ENCODE data around the gene EP400.

Gene EP400

DNA sequence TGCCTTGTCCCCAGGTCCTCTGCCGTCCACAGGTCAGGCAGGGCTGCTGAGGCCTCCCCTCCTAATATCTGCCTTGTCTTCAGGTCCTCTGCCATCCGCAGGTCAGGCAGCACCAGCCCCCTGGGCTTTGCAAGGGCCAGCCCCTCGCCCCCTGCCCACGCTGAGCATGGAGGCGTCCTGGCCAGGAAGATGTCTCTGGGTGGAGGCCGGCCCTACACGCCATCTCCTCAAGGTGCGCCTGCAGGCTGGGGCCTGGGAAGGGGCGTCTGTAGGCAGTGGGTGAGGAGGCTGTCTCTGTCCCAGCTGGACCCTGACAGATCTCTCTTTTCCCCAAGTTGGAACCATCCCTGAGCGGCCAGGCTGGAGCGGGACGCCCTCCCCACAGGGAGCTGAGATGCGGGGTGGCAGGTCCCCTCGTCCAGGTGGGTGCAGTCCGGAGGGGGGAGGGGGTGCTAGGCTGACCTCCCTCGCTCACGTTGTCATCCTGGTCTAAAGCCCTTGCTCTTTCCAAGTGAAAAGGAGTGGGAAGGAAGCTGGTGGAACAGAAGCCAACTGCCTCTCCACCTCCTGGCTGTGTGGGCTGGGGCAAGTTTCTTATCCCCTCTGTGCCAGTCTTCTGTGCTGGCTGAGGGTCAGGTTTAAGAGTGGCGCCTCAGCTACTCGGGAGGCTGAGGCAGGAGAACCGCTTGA, 34.6 kb upstream of the EP400 start:
- no peaks in the 10 kb centered on the region for H3K4me1 ChIP-seq (ENCODE audit: insufficient read depth, low read length)
- 95% methylated on average over 20 of the region's 20 CpGs for WGBS
- no peaks in the 10 kb centered on the region for H3K9me3 ChIP-seq (ENCODE audit: insufficient read depth, low read depth, low read length)
- no peak overlapping the region for H3K4me3 ChIP-seq (ENCODE audit: low read length)
- peaks cover 72% of the 10 kb centered on the region for H3K36me3 ChIP-seq (ENCODE audit: insufficient read depth, low read length)
- H3K27me3 ChIP-seq (ENCODE audit: insufficient read depth, low read length): no peaks in the 10 kb centered on the region
- H3K27ac ChIP-seq (ENCODE audit: low read depth, low read length): no peak overlapping the region
- no peak overlapping the region for H3K9ac ChIP-seq (ENCODE audit: low read depth, low read length)

DNA sequence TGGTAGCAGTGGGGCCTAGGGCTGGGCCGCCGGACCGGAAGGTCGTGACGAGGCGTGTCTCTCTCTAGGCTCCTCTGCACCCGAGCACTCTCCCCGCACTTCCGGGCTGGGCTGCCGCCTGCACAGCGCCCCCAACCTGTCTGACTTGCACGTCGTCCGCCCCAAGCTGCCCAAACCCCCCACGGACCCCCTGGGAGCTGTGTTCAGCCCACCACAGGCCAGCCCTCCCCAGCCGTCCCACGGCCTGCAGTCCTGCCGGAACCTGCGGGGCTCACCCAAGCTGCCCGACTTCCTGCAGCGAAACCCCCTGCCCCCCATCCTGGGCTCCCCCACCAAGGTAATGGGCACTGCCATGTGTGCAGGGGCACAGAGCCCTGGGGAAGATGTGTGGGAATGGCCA, 33.9 kb upstream of the EP400 start:
- Histone ChIP-seq H3K4me1 (ENCODE audit: insufficient read depth, low read length) (no peaks in the 10 kb centered on the region), H3K9me3 (ENCODE audit: insufficient read depth, low read depth, low read length) (no peaks in the 10 kb centered on the region), H3K9ac (ENCODE audit: low read depth, low read length) (no peak overlapping the region), H3K4me3 (ENCODE audit: low read length) (no peak overlapping the region), H3K27me3 (ENCODE audit: insufficient read depth, low read length) (no peaks in the 10 kb centered on the region), H3K36me3 (ENCODE audit: insufficient read depth, low read length) (peaks cover 71% of the 10 kb centered on the region), H3K27ac (ENCODE audit: low read depth, low read length) (no peak overlapping the region)
- 94% methylated on average over 21 of the region's 21 CpGs for WGBS

DNA sequence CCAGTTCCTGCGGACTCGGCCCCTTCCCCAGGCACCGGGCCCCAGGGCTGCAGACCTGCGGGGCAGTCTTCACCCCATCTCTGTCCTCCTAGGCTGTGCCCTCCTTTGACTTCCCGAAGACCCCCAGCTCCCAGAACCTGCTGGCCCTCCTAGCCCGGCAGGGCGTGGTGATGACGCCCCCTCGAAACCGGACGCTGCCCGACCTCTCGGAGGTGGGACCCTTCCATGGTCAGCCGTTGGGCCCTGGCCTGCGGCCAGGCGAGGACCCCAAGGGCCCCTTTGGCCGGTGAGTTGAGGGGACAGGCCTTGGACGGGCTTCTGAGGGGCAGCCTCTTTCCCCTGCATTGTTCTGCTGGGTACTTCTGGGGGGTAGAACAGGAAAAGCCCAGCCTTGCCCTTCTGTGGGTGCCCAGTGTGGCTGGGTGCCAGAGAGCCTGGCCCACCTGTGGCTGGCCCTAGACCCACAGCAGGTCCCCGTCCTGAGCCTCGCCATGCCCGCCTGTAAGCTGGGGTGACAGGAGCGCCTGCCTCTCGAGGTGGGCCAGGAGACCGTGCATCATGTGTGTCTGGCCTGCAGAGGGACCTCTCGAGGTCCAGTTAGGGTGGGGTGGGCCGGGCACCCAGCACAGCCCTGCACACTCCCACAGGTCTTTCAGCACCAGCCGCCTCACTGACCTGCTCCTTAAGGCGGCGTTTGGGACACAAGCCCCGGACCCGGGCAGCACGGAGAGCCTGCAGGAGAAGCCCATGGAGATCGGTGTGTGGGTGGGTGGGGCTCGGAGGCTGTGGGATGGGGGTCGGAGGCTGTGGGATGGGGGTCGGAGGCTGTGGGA, 33.2 kb upstream of the EP400 start:
- H3K36me3 ChIP-seq (ENCODE audit: insufficient read depth, low read length): peaks cover 71% of the 10 kb centered on the region
- no peak overlapping the region for H3K4me3 ChIP-seq (ENCODE audit: low read length)
- no peaks in the 10 kb centered on the region for H3K9me3 ChIP-seq (ENCODE audit: insufficient read depth, low read depth, low read length)
- WGBS: 90% methylated on average over 36 of the region's 36 CpGs
- no peaks in the 10 kb centered on the region for H3K4me1 ChIP-seq (ENCODE audit: insufficient read depth, low read length)
- no peak overlapping the region for H3K9ac ChIP-seq (ENCODE audit: low read depth, low read length)
- H3K27me3 ChIP-seq (ENCODE audit: insufficient read depth, low read length): no peaks in the 10 kb centered on the region
- H3K27ac ChIP-seq (ENCODE audit: low read depth, low read length): no peak overlapping the region

DNA sequence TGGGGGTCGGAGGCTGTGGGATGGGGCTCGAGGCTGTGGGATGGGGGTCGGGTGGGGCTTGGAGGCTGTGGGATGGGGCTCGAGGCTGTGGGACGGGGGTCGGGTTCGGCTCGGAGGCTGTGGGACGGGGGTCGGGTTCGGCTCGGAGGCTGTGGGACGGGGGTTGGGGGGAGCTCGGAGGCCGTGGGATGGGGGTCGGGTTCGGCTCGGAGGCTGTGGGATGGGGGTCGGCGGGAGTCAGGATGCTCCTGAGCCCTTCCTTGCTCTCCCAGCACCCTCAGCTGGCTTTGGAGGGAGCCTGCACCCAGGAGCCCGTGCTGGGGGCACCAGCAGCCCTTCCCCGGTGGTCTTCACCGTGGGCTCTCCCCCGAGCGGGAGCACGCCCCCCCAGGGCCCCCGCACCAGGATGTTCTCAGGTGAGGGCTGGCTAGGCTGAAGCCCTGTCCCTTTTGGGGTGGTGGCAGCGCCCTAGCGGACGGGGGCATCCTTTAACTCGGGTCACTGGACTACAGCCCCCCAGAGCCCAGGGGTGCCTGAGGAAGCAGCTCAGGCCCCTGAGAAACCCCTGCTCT, 32.5 kb upstream of the EP400 start:
- Histone ChIP-seq H3K9ac (ENCODE audit: low read depth, low read length) (no peak overlapping the region), H3K4me3 (ENCODE audit: low read length) (no peak overlapping the region), H3K4me1 (ENCODE audit: insufficient read depth, low read length) (no peaks in the 10 kb centered on the region), H3K36me3 (ENCODE audit: insufficient read depth, low read length) (peaks cover 70% of the 10 kb centered on the region), H3K27ac (ENCODE audit: low read depth, low read length) (no peak overlapping the region), H3K9me3 (ENCODE audit: insufficient read depth, low read depth, low read length) (no peaks in the 10 kb centered on the region), H3K27me3 (ENCODE audit: insufficient read depth, low read length) (no peaks in the 10 kb centered on the region)
- WGBS: 93% methylated on average over 17 of the region's 31 CpGs

DNA sequence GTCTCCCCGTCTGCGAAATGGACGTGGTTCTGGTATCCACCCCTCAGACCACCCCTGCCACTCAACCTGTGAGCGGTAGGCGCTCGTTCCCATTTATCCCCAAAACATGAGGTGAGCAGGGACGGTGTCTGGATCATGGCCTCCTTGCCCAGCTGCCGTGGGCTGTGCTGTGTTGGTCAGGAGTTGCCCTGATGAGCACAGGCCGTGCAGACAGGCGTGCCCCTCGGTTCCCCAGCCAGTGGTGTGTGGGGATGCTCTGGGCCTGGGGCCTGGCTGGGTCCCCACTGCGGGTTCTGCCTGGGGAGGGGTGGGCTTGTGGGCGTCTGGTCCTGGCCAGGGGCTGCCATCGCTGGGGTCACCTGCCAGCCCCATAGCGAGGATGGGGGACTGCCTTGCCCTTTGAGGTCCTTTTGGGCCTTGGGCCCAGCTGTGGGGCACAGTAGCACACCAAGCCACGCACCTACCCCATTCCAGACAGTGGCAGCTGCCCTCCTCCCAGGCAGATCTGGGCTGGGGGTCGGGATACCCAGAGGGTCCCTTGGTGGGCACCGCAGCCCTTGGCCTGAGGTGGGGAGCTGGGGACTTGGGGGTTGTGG, 31.9 kb upstream of the EP400 start:
- H3K4me3 ChIP-seq (ENCODE audit: low read length): no peak overlapping the region
- H3K9ac ChIP-seq (ENCODE audit: low read depth, low read length): no peak overlapping the region
- H3K36me3 ChIP-seq (ENCODE audit: insufficient read depth, low read length): peaks cover 70% of the 10 kb centered on the region
- H3K27ac ChIP-seq (ENCODE audit: low read depth, low read length): no peak overlapping the region
- no peaks in the 10 kb centered on the region for H3K4me1 ChIP-seq (ENCODE audit: insufficient read depth, low read length)
- 93% methylated on average over 18 of the region's 18 CpGs for WGBS
- no peaks in the 10 kb centered on the region for H3K27me3 ChIP-seq (ENCODE audit: insufficient read depth, low read length)
- no peaks in the 10 kb centered on the region for H3K9me3 ChIP-seq (ENCODE audit: insufficient read depth, low read depth, low read length)

DNA sequence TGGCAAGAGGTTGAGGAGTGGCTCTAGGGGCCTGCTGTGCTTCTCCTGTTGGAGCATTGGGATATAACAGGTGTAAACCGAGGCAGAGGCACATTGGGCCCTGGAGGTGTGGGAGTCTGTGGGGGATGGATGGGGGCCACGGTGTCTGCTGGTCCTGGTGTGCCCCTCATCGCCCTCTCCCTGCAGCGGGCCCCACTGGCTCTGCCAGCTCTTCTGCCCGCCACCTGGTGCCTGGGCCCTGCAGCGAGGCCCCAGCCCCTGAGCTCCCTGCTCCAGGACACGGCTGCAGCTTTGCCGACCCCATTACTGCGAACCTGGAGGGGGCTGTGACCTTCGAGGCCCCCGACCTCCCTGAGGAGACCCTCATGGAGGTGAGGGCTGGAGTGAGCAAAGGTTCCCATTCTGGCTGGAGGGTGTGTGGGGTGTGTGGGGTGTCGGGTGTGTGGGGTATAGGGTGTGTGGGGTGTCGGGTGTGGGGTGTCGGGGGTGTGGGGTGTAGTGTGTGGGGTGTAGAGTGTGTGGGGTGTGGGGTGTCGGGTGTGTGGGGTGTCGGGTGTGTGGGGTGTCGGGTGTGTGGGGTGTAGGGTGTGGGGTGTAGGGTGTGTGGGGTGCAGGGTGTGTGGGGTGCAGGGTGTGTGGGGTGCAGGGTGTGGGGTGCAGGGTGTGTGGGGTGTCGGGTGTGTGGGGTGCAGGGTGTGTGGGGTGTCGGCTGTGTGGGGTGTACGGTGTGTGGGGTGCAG, 31.3 kb upstream of the EP400 start:
- no peaks in the 10 kb centered on the region for H3K9me3 ChIP-seq (ENCODE audit: insufficient read depth, low read depth, low read length)
- no peak overlapping the region for H3K4me3 ChIP-seq (ENCODE audit: low read length)
- H3K27me3 ChIP-seq (ENCODE audit: insufficient read depth, low read length): no peaks in the 10 kb centered on the region
- no peaks in the 10 kb centered on the region for H3K4me1 ChIP-seq (ENCODE audit: insufficient read depth, low read length)
- peaks cover 68% of the 10 kb centered on the region for H3K36me3 ChIP-seq (ENCODE audit: insufficient read depth, low read length)
- 89% methylated on average over 20 of the region's 20 CpGs for WGBS
- H3K9ac ChIP-seq (ENCODE audit: low read depth, low read length): no peak overlapping the region
- no peak overlapping the region for H3K27ac ChIP-seq (ENCODE audit: low read depth, low read length)

DNA sequence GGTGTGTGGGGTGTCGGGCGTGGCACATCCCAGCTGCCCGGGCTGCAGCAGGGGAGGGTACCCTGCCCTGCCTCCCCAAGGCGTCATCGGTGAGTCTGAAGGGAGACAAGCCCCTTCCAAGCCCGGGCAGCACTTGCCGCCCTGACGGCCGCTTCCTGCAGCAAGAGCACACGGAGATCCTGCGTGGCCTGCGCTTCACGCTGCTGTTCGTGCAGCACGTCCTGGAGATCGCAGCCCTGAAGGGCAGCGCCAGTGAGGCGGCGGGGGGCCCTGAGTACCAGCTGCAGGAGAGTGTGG, 30.7 kb upstream of the EP400 start:
- no peaks in the 10 kb centered on the region for H3K9me3 ChIP-seq (ENCODE audit: insufficient read depth, low read depth, low read length)
- WGBS: 95% methylated on average over 19 of the region's 19 CpGs
- H3K9ac ChIP-seq (ENCODE audit: low read depth, low read length): no peak overlapping the region
- H3K27me3 ChIP-seq (ENCODE audit: insufficient read depth, low read length): no peaks in the 10 kb centered on the region
- H3K4me1 ChIP-seq (ENCODE audit: insufficient read depth, low read length): no peaks in the 10 kb centered on the region
- H3K36me3 ChIP-seq (ENCODE audit: insufficient read depth, low read length): peaks cover 64% of the 10 kb centered on the region
- no peak overlapping the region for H3K4me3 ChIP-seq (ENCODE audit: low read length)
- no peak overlapping the region for H3K27ac ChIP-seq (ENCODE audit: low read depth, low read length)

DNA sequence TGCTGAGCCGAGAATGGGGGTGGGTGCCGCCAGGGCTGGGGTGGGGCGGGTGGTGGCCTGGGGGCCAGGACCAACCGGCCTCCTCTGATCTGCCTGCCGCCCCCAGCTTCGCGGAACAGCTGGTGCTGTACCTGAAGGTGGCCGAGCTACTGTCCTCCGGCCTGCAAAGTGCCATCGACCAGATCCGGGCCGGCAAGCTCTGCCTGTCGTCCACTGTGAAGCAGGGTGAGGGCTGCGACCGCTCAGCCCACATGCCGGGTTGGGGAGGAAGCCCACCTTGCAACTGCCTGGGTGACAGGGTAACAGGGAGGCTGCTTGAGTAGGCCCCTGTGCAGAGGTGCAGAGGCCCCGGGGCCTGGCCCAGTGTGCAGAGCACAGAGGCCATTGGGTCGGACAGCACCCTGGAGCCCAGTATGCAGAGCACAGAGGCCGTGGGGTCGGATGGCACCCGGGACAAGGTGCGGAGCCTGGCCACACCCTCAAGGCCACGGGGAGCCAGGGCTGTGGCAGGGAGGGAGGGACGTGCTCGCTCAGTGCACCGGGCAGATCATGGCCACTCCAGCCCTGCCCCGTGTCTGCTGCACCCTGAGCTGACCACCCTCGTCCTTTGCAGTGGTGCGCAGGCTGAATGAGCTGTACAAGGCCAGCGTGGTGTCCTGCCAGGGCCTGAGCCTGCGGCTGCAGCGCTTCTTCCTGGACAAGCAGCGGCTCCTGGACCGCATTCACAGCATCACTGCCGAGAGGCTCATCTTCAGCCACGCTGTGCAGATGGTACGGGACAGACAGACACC, 30.2 kb upstream of the EP400 start:
- H3K27ac ChIP-seq (ENCODE audit: low read depth, low read length): no peak overlapping the region
- H3K4me3 ChIP-seq (ENCODE audit: low read length): no peak overlapping the region
- H3K36me3 ChIP-seq (ENCODE audit: insufficient read depth, low read length): peaks cover 58% of the 10 kb centered on the region
- H3K27me3 ChIP-seq (ENCODE audit: insufficient read depth, low read length): no peaks in the 10 kb centered on the region
- WGBS: 96% methylated on average over 37 of the region's 37 CpGs
- no peaks in the 10 kb centered on the region for H3K4me1 ChIP-seq (ENCODE audit: insufficient read depth, low read length)
- H3K9ac ChIP-seq (ENCODE audit: low read depth, low read length): no peak overlapping the region
- no peaks in the 10 kb centered on the region for H3K9me3 ChIP-seq (ENCODE audit: insufficient read depth, low read depth, low read length)

DNA sequence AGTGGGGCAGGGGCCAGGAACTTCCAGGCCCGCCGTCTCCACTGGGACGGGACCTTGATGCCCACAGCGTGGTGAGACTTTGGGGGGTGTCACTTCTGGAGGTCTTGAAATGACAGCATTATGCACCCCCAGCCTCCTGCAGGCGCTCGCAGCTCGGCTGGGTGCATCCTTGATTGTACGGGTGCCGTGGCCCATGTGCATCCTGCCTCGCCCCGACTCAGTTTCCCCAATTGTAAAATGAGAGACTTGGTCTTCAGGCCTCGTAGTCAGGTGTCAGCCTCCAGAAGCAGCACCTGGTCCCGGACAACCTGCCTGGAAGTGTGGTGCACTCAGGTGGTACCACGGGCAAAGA, 29.6 kb upstream of the EP400 start:
- no peak overlapping the region for H3K4me3 ChIP-seq (ENCODE audit: low read length)
- no peak overlapping the region for H3K9ac ChIP-seq (ENCODE audit: low read depth, low read length)
- 96% methylated on average over 14 of the region's 14 CpGs for WGBS
- H3K27ac ChIP-seq (ENCODE audit: low read depth, low read length): no peak overlapping the region
- no peaks in the 10 kb centered on the region for H3K9me3 ChIP-seq (ENCODE audit: insufficient read depth, low read depth, low read length)
- H3K27me3 ChIP-seq (ENCODE audit: insufficient read depth, low read length): no peaks in the 10 kb centered on the region
- no peaks in the 10 kb centered on the region for H3K4me1 ChIP-seq (ENCODE audit: insufficient read depth, low read length)
- peaks cover 52% of the 10 kb centered on the region for H3K36me3 ChIP-seq (ENCODE audit: insufficient read depth, low read length)

DNA sequence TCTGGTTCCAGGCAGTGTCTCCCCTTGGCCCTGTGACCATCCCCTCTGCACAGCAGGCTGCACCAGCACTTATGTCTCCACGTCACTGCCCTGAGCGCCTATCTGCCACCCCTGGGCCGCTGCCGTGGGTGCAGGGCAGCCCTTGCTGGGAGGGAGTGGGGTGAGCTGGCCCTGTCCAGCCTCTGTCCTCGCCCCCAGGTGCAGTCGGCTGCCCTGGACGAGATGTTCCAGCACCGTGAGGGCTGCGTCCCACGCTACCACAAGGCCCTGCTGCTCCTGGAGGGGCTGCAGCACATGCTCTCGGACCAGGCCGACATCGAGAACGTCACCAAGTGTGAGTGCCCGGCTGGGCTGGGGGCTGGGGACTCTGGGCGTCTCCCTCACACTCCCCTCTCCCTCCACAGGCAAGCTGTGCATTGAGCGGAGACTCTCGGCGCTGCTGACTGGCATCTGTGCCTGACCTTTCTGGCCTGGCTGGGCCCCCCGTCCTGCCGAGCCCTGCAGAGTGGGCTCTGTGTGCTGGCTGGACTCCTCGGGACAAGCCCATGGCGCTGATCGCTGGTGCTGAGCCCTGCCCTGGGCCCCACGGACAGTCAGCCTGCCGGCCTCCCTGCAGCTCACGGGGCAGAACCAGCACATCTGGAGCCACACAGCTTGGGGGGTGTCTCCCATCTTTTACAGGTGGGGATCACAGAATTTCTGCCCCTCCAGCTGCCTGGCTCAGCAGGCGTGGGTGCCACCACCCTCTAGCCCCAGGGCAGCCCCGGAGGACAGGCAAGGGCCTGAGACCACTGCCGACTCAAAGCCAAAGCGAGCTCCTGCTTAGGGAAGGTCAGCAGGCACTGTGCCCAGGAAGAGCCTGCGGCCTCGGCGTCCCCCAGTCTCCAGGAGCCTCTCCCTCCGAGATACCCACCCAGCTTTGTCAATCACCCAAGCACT, 28.6 kb upstream of the EP400 start:
- WGBS: 95% methylated on average over 35 of the region's 35 CpGs
- H3K9me3 ChIP-seq (ENCODE audit: insufficient read depth, low read depth, low read length): no peaks in the 10 kb centered on the region
- H3K27me3 ChIP-seq (ENCODE audit: insufficient read depth, low read length): no peaks in the 10 kb centered on the region
- H3K27ac ChIP-seq (ENCODE audit: low read depth, low read length): no peak overlapping the region
- H3K4me3 ChIP-seq (ENCODE audit: low read length): no peak overlapping the region
- H3K4me1 ChIP-seq (ENCODE audit: insufficient read depth, low read length): no peaks in the 10 kb centered on the region
- H3K36me3 ChIP-seq (ENCODE audit: insufficient read depth, low read length): peaks cover 42% of the 10 kb centered on the region
- H3K9ac ChIP-seq (ENCODE audit: low read depth, low read length): no peak overlapping the region
